Endodermal cell (in vitro differentiated cells): ENCODE measurements around the gene ANXA4. TPM values are rescaled to one million over a fixed set of nuclear protein-coding genes. Genes with fewer than 3 reads are reported as not detected.
A peak's percentile ranks its signal among the peaks of the same experiment; 100 is the strongest.

ENCODE experiments used
- DNase-seq: peaks from one replicate; pipeline ENCODE4 v3.0.0-alpha.2; 2017
- H3K27ac ChIP-seq: 2 replicates; pipeline ENCODE4 v1.5.1; 2013; ENCODE audit warnings: mild to moderate bottlenecking, low read depth, low read length, moderate library complexity
- H3K27me3 ChIP-seq: 2 replicates; pipeline ENCODE4 v1.6.1; 2013; ENCODE audit warnings: mild to moderate bottlenecking, low read length, moderate library complexity; ENCODE audit not compliant: insufficient read depth, control insufficient read depth, poor library complexity, severe bottlenecking
- H3K36me3 ChIP-seq: 2 replicates; pipeline ENCODE4 v1.7.0; 2013; ENCODE audit warnings: mild to moderate bottlenecking, low read length, moderate library complexity; ENCODE audit not compliant: control insufficient read depth, insufficient read depth
- H3K4me1 ChIP-seq: one replicate; pipeline ENCODE4 v1.7.0; 2013; ENCODE audit warnings: low read length; ENCODE audit not compliant: control insufficient read depth, insufficient read depth
- H3K4me3 ChIP-seq: 2 replicates; pipeline ENCODE4 v1.5.1; 2013; ENCODE audit warnings: mild to moderate bottlenecking, low read length, moderate library complexity
- H3K9ac ChIP-seq: 2 replicates; pipeline ENCODE4 v1.6.1; 2013; ENCODE audit warnings: mild to moderate bottlenecking, low read length, moderate library complexity; ENCODE audit not compliant: poor library complexity, severe bottlenecking; ENCODE audit errors: extremely low read depth
- H3K9me3 ChIP-seq: 2 replicates; pipeline ENCODE4 v1.6.1; 2013; ENCODE audit warnings: mild to moderate bottlenecking, low read length, moderate library complexity; ENCODE audit not compliant: control insufficient read depth
- H3K27ac Mint-ChIP-seq: 2 replicates; pipeline ENCODE4 v1.8.0; 2020; ENCODE audit warnings: mixed read lengths
- H3K27me3 Mint-ChIP-seq: 2 replicates; pipeline ENCODE4 v1.8.0; 2021; ENCODE audit warnings: mild to moderate bottlenecking, mixed read lengths; ENCODE audit not compliant: insufficient read depth
- H3K36me3 Mint-ChIP-seq: 2 replicates; pipeline ENCODE4 v1.8.0; 2020; ENCODE audit warnings: low read depth, mixed read lengths
- H3K4me1 Mint-ChIP-seq: 2 replicates; pipeline ENCODE4 v1.8.0; 2020; ENCODE audit warnings: mixed read lengths
- H3K4me3 Mint-ChIP-seq: 2 replicates; pipeline ENCODE4 v1.8.0; 2020; ENCODE audit warnings: mild to moderate bottlenecking, moderate library complexity, mixed read lengths
- H3K9me3 Mint-ChIP-seq: 2 replicates; pipeline ENCODE4 v1.8.0; 2020; ENCODE audit warnings: mild to moderate bottlenecking, mixed read lengths
- CTCF ChIP-seq: fragments of 200-600 bp; sonication (generic); conservative IDR thresholded peaks from 2 replicates; pipeline ENCODE4 v1.5.0; 2021; ENCODE audit warnings: antibody characterized with exemption, mild to moderate bottlenecking
- WGBS, 2 experiments: methylation state at CpG; one replicate each; pipeline versions ENCODE4 v1.1.5 to v1.1.7; 2013; ENCODE audit warnings: missing lambda C conversion rate in 2 of 2, mixed read lengths in 1 of 2; ENCODE audit not compliant: insufficient coverage in 1 of 2, insufficient read length in 1 of 2; 5-methylcytosine and 5-hydroxymethylcytosine counted together
- total RNA-seq, 2 donors: library from RNA; stranded (reverse); fragmentation: NEBNext Ultra II Directional in 1 of 2; extraction: Animal tissue kit (Norgen Biotek cat#: 25700) in 1 of 2; gene quantifications; 2 replicates in 1 of 2; 3 replicates in 1 of 2; pipeline ENCODE4 v1.2.1, GENCODE V29; 2021

ANXA4 gene
- total RNA-seq, 2 donors from 2014 or later = 18.0 to 21.4 TPM

GRCh38 chr2:69791045-69791444, 49.1 kb downstream of the ANXA4 start:
- Histone ChIP-seq H3K36me3 (peaks cover 42% of the 10 kb centered on the region), H3K9ac (no peak overlapping the region), H3K9me3 (no peaks in the 10 kb centered on the region), H3K4me3 (no peak overlapping the region), H3K27me3 (no peaks in the 10 kb centered on the region), H3K4me1 (peaks cover 16% of the 10 kb centered on the region), H3K27ac (peak overlapping the region; percentile 97)
- Mint-ChIP-seq H3K4me3 (no peak overlapping the region), H3K36me3 (peaks cover 3% of the 10 kb centered on the region), H3K27ac (no peak overlapping the region), H3K27me3 (no peaks in the 10 kb centered on the region), H3K9me3 (no peaks in the 10 kb centered on the region), H3K4me1 (peaks cover 23% of the 10 kb centered on the region)
- peak; percentile 11 for DNase-seq
- TF ChIP-seq CTCF = no peak

GRCh38 chr2:69796174-69796573, 54.2 kb downstream of the ANXA4 start:
- Histone ChIP-seq H3K9ac (no peak overlapping the region), H3K4me3 (peak overlapping the region; percentile 81), H3K27me3 (no peaks in the 10 kb centered on the region), H3K4me1 (peaks cover 34% of the 10 kb centered on the region), H3K27ac (no peak overlapping the region), H3K9me3 (no peaks in the 10 kb centered on the region), H3K36me3 (peaks cover 39% of the 10 kb centered on the region)
- no peaks in the 10 kb centered on the region for H3K27me3 Mint-ChIP-seq
- no peak for DNase-seq
- no peaks in the 10 kb centered on the region for H3K9me3 Mint-ChIP-seq
- TF ChIP-seq CTCF = no peak
- H3K36me3 Mint-ChIP-seq = no peaks in the 10 kb centered on the region
- H3K27ac Mint-ChIP-seq = no peak overlapping the region
- H3K4me1 Mint-ChIP-seq = peaks cover 45% of the 10 kb centered on the region
- no peak overlapping the region for H3K4me3 Mint-ChIP-seq
- WGBS, 2 experiments = 93 to 100% methylated on average over 1 of the region's 1 CpG

GRCh38 chr2:69797235-69797634, 55.3 kb downstream of the ANXA4 start:
- no peak overlapping the region for H3K27ac Mint-ChIP-seq
- DNase-seq = no peak

More at GRCh38 chr2:69797235-69797634, 55.3 kb downstream of the ANXA4 start:
- peak overlapping the region; percentile 81 for H3K4me3 ChIP-seq
- WGBS, 2 experiments = 93 to 100% methylated on average over 2 to 4 of the region's 4 CpGs
- Mint-ChIP-seq H3K36me3 (no peaks in the 10 kb centered on the region), H3K4me1 (peaks cover 49% of the 10 kb centered on the region), H3K27me3 (no peaks in the 10 kb centered on the region), H3K4me3 (peak overlapping the region; percentile 48), H3K9me3 (no peaks in the 10 kb centered on the region)
- H3K27me3 ChIP-seq = no peaks in the 10 kb centered on the region
- H3K9ac ChIP-seq = peak overlapping the region; percentile 68
- H3K27ac ChIP-seq = peak overlapping the region; percentile 95
- peaks cover 34% of the 10 kb centered on the region for H3K4me1 ChIP-seq
- TF ChIP-seq CTCF = no peak
- H3K9me3 ChIP-seq = no peaks in the 10 kb centered on the region
- H3K36me3 ChIP-seq = peaks cover 29% of the 10 kb centered on the region
